ENCODE results near the gene CD6.
A peak's percentile ranks its signal among the peaks of the same experiment; 100 is the strongest.

Gene CD6

GRCh38 chr11:60984149-60984548, 12.7 kb downstream of the CD6 start:
- DNase-seq (ENCODE audit: low read depth in 2 of 2) = no peak

- no peak for DNase-seq (ENCODE audit: low read depth in 2 of 2)
Measured at GRCh38 chr11:60984636-60985035, 13.2 kb downstream of the CD6 start.

GRCh38 chr11:60985501-60985900, 14.0 kb downstream of the CD6 start:
- DNase-seq (ENCODE audit: low read depth in 2 of 2) = no peak

- peak; percentile 76 to 81 for DNase-seq (ENCODE audit: low read depth in 2 of 2)
Measured at GRCh38 chr11:60985991-60986915, 14.8 kb downstream of the CD6 start.

- DNase-seq (ENCODE audit: low read depth in 2 of 2) = no peak
Measured at GRCh38 chr11:60987577-60988277, 16.2 kb downstream of the CD6 start.

- DNase-seq (ENCODE audit: low read depth in 2 of 2) = no peak
Measured at GRCh38 chr11:60988658-60989057, 17.2 kb downstream of the CD6 start.

- no peak for DNase-seq (ENCODE audit: low read depth in 2 of 2)
Measured at GRCh38 chr11:60989093-60989650, 17.7 kb downstream of the CD6 start.

- no peak for DNase-seq (ENCODE audit: low read depth in 2 of 2)
Measured at GRCh38 chr11:60991457-60991856, 20.0 kb downstream of the CD6 start.

- DNase-seq (ENCODE audit: low read depth in 2 of 2) = no peak
Measured at GRCh38 chr11:60992842-60993409, 21.4 kb downstream of the CD6 start.

- no peak for DNase-seq (ENCODE audit: low read depth in 2 of 2)
Measured at GRCh38 chr11:60993615-60994014, 22.1 kb downstream of the CD6 start.

- no peak for DNase-seq (ENCODE audit: low read depth in 2 of 2)
Measured at GRCh38 chr11:60994541-60995080, 23.1 kb downstream of the CD6 start.

GRCh38 chr11:60995798-60996197, 24.3 kb downstream of the CD6 start:
- no peak for DNase-seq (ENCODE audit: low read depth in 2 of 2)

- DNase-seq (ENCODE audit: low read depth in 2 of 2) = no peak
Measured at GRCh38 chr11:60996381-60997138, 25.1 kb downstream of the CD6 start.

GRCh38 chr11:61000426-61000825, 28.9 kb downstream of the CD6 start:
- no peak for DNase-seq (ENCODE audit: low read depth in 2 of 2)

- DNase-seq (ENCODE audit: low read depth in 2 of 2) = no peak
Measured at GRCh38 chr11:61001931-61002330, 30.5 kb downstream of the CD6 start.

- DNase-seq (ENCODE audit: low read depth in 2 of 2) = no peak
Measured at GRCh38 chr11:61002598-61002997, 31.1 kb downstream of the CD6 start.

GRCh38 chr11:61004180-61004611, 32.7 kb downstream of the CD6 start:
- no peak for DNase-seq (ENCODE audit: low read depth in 2 of 2)

- DNase-seq (ENCODE audit: low read depth in 2 of 2) = no peak
Measured at GRCh38 chr11:61004761-61005181, 33.3 kb downstream of the CD6 start.

GRCh38 chr11:61007383-61007955, 36.0 kb downstream of the CD6 start:
- DNase-seq (ENCODE audit: low read depth in 2 of 2) = no peak

- DNase-seq (ENCODE audit: low read depth in 2 of 2) = no peak
Measured at GRCh38 chr11:61007956-61008896, 36.7 kb downstream of the CD6 start.

Data from stimulated activated CD8-positive, alpha-beta memory T cell treated with anti-CD3 and anti-CD28 coated beads, Interleukin-2, amount 100 ng/mL, for 48 hours (primary cell).